ENCODE results near the gene NIBAN1.
A peak's percentile ranks its signal among the peaks of the same experiment; 100 is the strongest.

Gene NIBAN1

GRCh38 chr1:184994301-184994700 is 20.0 kb upstream of the NIBAN1 start:
- peaks cover 5% of the 10 kb centered on the region; the same call in 1 of the 2 replicates for H3K36me3 ChIP-seq (ENCODE audit: insufficient read depth, low read length)
- H3K9me3 ChIP-seq (ENCODE audit: low read depth, low read length), result peaks cover 11% of the 10 kb centered on the region; the same call in 1 of the 2 replicates
- no peak for DNase-seq (ENCODE audit: low read depth, low spot score)
- no peak overlapping the region for H3K9ac ChIP-seq (ENCODE audit: insufficient read length)
- H3K27ac ChIP-seq, result no peak overlapping the region
- H3K4me3 ChIP-seq, result no peak overlapping the region
- TF ChIP-seq FOXP2 (optimal IDR thresholded peaks at IDR 0.05; ENCODE audit: control extremely low read depth, extremely low read length, insufficient read depth) (no peak), POLR2AphosphoS5 (IDR thresholded peaks at IDR 0.05; ENCODE audit: borderline replicate concordance, low read depth, low read length) (no peak), EZH2 (IDR thresholded peaks at IDR 0.05) (no peak)

- TF ChIP-seq POLR2AphosphoS5 (IDR thresholded peaks at IDR 0.05; ENCODE audit: borderline replicate concordance, low read depth, low read length) (no peak), FOXP2 (optimal IDR thresholded peaks at IDR 0.05; ENCODE audit: control extremely low read depth, extremely low read length, insufficient read depth) (no peak), EZH2 (IDR thresholded peaks at IDR 0.05) (no peak)
- no peak for DNase-seq (ENCODE audit: low read depth, low spot score)
- Histone ChIP-seq H3K9ac (ENCODE audit: insufficient read length) (no peak overlapping the region), H3K36me3 (ENCODE audit: insufficient read depth, low read length) (peaks cover 5% of the 10 kb centered on the region; the same call in 1 of the 2 replicates), H3K27ac (no peak overlapping the region), H3K4me3 (no peak overlapping the region), H3K9me3 (ENCODE audit: low read depth, low read length) (peaks cover 11% of the 10 kb centered on the region; the same call in 1 of the 2 replicates)
Observed at GRCh38 chr1:184992271-184992670, 18.0 kb upstream of the NIBAN1 start.

GRCh38 chr1:184990204-184990603 is 15.9 kb upstream of the NIBAN1 start:
- no peak for TF ChIP-seq POLR2AphosphoS5 (IDR thresholded peaks at IDR 0.05; ENCODE audit: borderline replicate concordance, low read depth, low read length)
- TF ChIP-seq FOXP2 (optimal IDR thresholded peaks at IDR 0.05; ENCODE audit: control extremely low read depth, extremely low read length, insufficient read depth), result no peak
- TF ChIP-seq EZH2 (IDR thresholded peaks at IDR 0.05), result no peak
- no peak for DNase-seq (ENCODE audit: low read depth, low spot score)
- Histone ChIP-seq H3K27ac (no peak overlapping the region), H3K4me3 (no peak overlapping the region), H3K36me3 (ENCODE audit: insufficient read depth, low read length) (peaks cover 5% of the 10 kb centered on the region; the same call in 1 of the 2 replicates), H3K9me3 (ENCODE audit: low read depth, low read length) (peaks cover 11% of the 10 kb centered on the region; the same call in 1 of the 2 replicates), H3K9ac (ENCODE audit: insufficient read length) (no peak overlapping the region)

- no peak for DNase-seq (ENCODE audit: low read depth, low spot score)
- no peak for TF ChIP-seq FOXP2 (optimal IDR thresholded peaks at IDR 0.05; ENCODE audit: control extremely low read depth, extremely low read length, insufficient read depth)
- Histone ChIP-seq H3K36me3 (ENCODE audit: insufficient read depth, low read length) (no peaks in the 10 kb centered on the region), H3K9ac (ENCODE audit: insufficient read length) (no peak overlapping the region), H3K27ac (0 out of 2 replicates have a peak overlapping the region, but pooled peaks have one; percentile 0), H3K4me3 (no peak overlapping the region), H3K9me3 (ENCODE audit: low read depth, low read length) (no peaks in the 10 kb centered on the region)
Observed at GRCh38 chr1:184988506-184988905, 14.2 kb upstream of the NIBAN1 start.

- no peak overlapping the region for H3K27ac ChIP-seq
- H3K36me3 ChIP-seq (ENCODE audit: insufficient read depth, low read length), result no peaks in the 10 kb centered on the region
- no peak for DNase-seq (ENCODE audit: low read depth, low spot score)
- H3K9me3 ChIP-seq (ENCODE audit: low read depth, low read length), result no peaks in the 10 kb centered on the region
- TF ChIP-seq POLR2AphosphoS5 (IDR thresholded peaks at IDR 0.05; ENCODE audit: borderline replicate concordance, low read depth, low read length) (no peak), EZH2 (IDR thresholded peaks at IDR 0.05) (no peak), FOXP2 (optimal IDR thresholded peaks at IDR 0.05; ENCODE audit: control extremely low read depth, extremely low read length, insufficient read depth) (no peak)
- H3K9ac ChIP-seq (ENCODE audit: insufficient read length), result no peak overlapping the region
- 0 out of 2 replicates have a peak overlapping the region, but pooled peaks have one; percentile 5 for H3K4me3 ChIP-seq
Observed at GRCh38 chr1:184987696-184988095, 13.4 kb upstream of the NIBAN1 start.

DNA sequence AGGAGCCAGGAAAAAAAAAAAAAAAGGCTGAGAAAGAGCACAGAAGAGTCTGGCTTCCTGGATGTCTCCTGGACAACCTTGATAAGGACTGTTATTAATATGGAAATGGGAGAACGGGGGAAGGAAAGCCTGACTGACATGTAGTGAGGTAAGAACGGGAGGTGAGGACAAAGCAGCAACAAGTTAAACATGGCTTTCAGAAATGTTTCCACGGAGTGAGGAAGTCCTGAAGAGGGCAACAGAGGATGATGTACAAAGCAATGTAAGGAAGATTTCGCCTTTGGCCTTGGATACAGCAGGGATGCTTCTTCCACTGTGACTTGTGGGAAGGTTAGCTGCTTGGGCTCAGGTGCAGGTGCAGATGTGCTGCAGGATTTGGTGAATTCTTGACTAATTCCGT is 11.9 kb upstream of the NIBAN1 start:
- no peak for DNase-seq (ENCODE audit: low read depth, low spot score)
- H3K4me3 ChIP-seq, result no peak overlapping the region
- H3K9me3 ChIP-seq (ENCODE audit: low read depth, low read length), result no peaks in the 10 kb centered on the region
- TF ChIP-seq EZH2 (IDR thresholded peaks at IDR 0.05) (no peak), FOXP2 (optimal IDR thresholded peaks at IDR 0.05; ENCODE audit: control extremely low read depth, extremely low read length, insufficient read depth) (no peak), POLR2AphosphoS5 (IDR thresholded peaks at IDR 0.05; ENCODE audit: borderline replicate concordance, low read depth, low read length) (no peak)
- no peak overlapping the region for H3K27ac ChIP-seq
- H3K9ac ChIP-seq (ENCODE audit: insufficient read length), result no peak overlapping the region
- no peaks in the 10 kb centered on the region for H3K36me3 ChIP-seq (ENCODE audit: insufficient read depth, low read length)

GRCh38 chr1:184982002-184982954 is 8.0 kb upstream of the NIBAN1 start:
- Histone ChIP-seq H3K4me3 (peak overlapping the region; percentile 44; the same call in 1 of the 2 replicates), H3K9me3 (ENCODE audit: low read depth, low read length) (no peaks in the 10 kb centered on the region), H3K9ac (ENCODE audit: insufficient read length) (no peak overlapping the region), H3K36me3 (ENCODE audit: insufficient read depth, low read length) (no peaks in the 10 kb centered on the region), H3K27ac (peak overlapping the region; percentile 45)
- DNase-seq (ENCODE audit: low read depth, low spot score), result no peak
- TF ChIP-seq FOXP2 (optimal IDR thresholded peaks at IDR 0.05; ENCODE audit: control extremely low read depth, extremely low read length, insufficient read depth) (no peak), POLR2AphosphoS5 (IDR thresholded peaks at IDR 0.05; ENCODE audit: borderline replicate concordance, low read depth, low read length) (no peak), EZH2 (IDR thresholded peaks at IDR 0.05) (no peak)

DNA sequence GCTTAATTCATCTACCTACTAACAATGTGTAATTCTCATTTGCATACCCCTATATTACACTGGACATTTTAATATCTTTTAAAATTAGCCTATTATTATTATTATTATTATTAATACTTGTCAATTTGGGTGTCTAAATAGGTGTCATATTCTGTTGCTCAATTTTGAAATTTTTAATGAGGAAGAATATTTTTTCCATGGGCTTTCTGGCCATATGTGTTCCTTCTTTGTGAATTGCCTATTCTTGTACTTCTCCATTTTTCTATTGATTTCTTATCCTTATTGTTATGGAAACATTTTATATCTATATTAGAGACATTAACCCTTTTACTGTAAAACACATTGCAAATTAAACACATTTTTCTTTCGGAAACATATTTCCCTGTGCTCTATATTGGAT is 6.4 kb upstream of the NIBAN1 start:
- Histone ChIP-seq H3K27ac (no peak overlapping the region), H3K9me3 (ENCODE audit: low read depth, low read length) (no peaks in the 10 kb centered on the region)

More for the DNA sequence above, 6.4 kb upstream of the NIBAN1 start:
- H3K9ac ChIP-seq (ENCODE audit: insufficient read length), result no peak overlapping the region
- H3K36me3 ChIP-seq (ENCODE audit: insufficient read depth, low read length), result no peaks in the 10 kb centered on the region
- no peak for TF ChIP-seq FOXP2 (optimal IDR thresholded peaks at IDR 0.05; ENCODE audit: control extremely low read depth, extremely low read length, insufficient read depth)
- DNase-seq (ENCODE audit: low read depth, low spot score), result no peak
- H3K4me3 ChIP-seq, result no peak overlapping the region

All from SK-N-MC (cell line).